ENCODE data around the gene THY1.
"Not testable (repeated sequence)": the region's sequence is repeated elsewhere in the genome, so short reads cannot be mapped to it uniquely, and the experiment has no call there.

THY1 gene

DNA sequence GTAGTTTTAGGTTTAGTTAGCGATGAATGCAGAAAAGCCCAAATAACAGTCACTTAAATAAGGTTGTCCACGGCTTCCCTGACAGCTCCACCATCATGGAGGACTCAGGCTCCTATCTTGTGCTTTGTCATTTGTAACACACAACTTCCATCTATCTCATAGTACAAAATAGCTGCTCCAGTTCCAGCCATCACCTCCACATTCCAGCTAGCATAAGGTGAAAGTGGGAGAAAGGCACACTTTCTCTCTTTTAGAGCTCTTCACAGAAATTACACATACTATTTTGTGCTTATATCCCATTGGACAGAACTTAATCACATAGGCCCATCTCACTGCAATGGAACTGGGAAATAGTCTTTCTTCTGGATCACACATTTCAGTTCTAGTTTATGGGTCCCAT lies 8.7 kb downstream of the THY1 start:
- H3K4me3 ChIP-seq (ENCODE audit: low read depth in 1 of 5, low read length in 5 of 5): no peak overlapping the region
- H3K27ac ChIP-seq (ENCODE audit: low read depth, low read length): no peak overlapping the region
- H3K4me1 ChIP-seq (ENCODE audit: control insufficient read depth in 5 of 5, insufficient read depth in 5 of 5, low read length in 5 of 5): peaks cover 0 to 17% (median 0%) of the 10 kb centered on the region in 5 donors
- peaks cover 0 to 7% (median 3%) of the 10 kb centered on the region in 5 donors for H3K9me3 ChIP-seq (ENCODE audit: control insufficient read depth in 5 of 5, low read length in 5 of 5)
- H3K27me3 ChIP-seq (ENCODE audit: control insufficient read depth in 5 of 5, insufficient read depth in 4 of 5, low read length in 5 of 5): peaks cover 0 to 17% (median 9%) of the 10 kb centered on the region in 5 donors
- no peak overlapping the region for H3K9ac ChIP-seq (ENCODE audit: low read length in 5 of 5)
- H3K36me3 ChIP-seq (ENCODE audit: control insufficient read depth in 5 of 5, insufficient read depth in 5 of 5, low read length in 5 of 5): peaks cover 0 to under 1% (median 0%) of the 10 kb centered on the region in 5 donors

DNA sequence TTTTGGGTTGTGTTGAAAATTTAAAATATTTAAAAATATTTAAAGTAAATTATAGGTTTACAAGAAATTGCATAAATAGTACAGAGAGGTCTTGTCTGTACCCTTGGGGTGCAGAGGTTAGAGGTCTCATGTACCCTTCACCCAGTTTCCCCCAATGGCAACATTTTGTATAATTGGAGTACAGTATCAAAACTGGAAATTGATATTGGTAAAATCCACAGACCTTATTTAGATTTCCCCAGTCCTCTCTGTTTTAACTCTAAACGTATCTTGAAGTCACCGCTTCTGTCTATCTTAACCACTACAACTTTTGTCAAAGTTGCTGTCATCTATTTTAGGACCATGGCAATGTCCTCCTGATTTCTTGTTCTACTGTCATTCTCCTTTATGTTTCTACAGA lies 10.9 kb downstream of the THY1 start:
- Histone ChIP-seq H3K4me3 (ENCODE audit: low read depth in 1 of 5, low read length in 5 of 5) (no peak overlapping the region), H3K9ac (ENCODE audit: low read length in 5 of 5) (no peak overlapping the region), H3K9me3 (ENCODE audit: control insufficient read depth in 5 of 5, low read length in 5 of 5) (peaks cover 0 to 7% (median 3%) of the 10 kb centered on the region in 5 donors)

DNA sequence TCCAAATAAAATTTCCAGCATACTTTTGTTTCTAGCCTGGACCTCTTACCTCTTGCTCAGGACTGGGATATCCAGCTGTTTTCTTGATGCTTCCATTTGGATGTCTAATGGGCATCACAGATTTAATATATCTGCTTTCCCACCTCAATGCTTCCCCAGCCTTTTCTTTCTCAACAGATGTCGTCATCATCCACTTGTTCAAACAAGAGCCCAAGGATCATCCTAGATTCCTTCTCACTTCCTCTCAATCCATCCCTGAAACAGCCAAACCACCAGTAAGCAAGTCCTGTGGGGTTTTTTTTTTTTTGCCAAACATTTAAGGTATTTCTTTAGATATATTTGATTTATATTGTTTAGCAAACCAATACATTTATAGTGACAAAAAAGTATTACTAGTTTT lies 12.5 kb downstream of the THY1 start:
- Histone ChIP-seq H3K27ac (ENCODE audit: low read depth, low read length) (no peak overlapping the region), H3K9ac (ENCODE audit: low read length in 5 of 5) (no peak overlapping the region), H3K27me3 (ENCODE audit: control insufficient read depth in 5 of 5, insufficient read depth in 4 of 5, low read length in 5 of 5) (no peaks in the 10 kb centered on the region), H3K9me3 (ENCODE audit: control insufficient read depth in 5 of 5, low read length in 5 of 5) (peaks cover 0 to 7% (median 3%) of the 10 kb centered on the region in 5 donors), H3K36me3 (ENCODE audit: control insufficient read depth in 5 of 5, insufficient read depth in 5 of 5, low read length in 5 of 5) (no peaks in the 10 kb centered on the region), H3K4me1 (ENCODE audit: control insufficient read depth in 5 of 5, insufficient read depth in 5 of 5, low read length in 5 of 5) (no peaks in the 10 kb centered on the region), H3K4me3 (ENCODE audit: low read depth in 1 of 5, low read length in 5 of 5) (no peak overlapping the region)

More for the DNA sequence above, 10.9 kb downstream of the THY1 start:
- no peak overlapping the region for H3K27ac ChIP-seq (ENCODE audit: low read depth, low read length)
- H3K4me1 ChIP-seq (ENCODE audit: control insufficient read depth in 5 of 5, insufficient read depth in 5 of 5, low read length in 5 of 5): peaks cover 0 to 3% (median 0%) of the 10 kb centered on the region in 5 donors
- no peaks in the 10 kb centered on the region for H3K36me3 ChIP-seq (ENCODE audit: control insufficient read depth in 5 of 5, insufficient read depth in 5 of 5, low read length in 5 of 5)
- peaks cover 0 to 3% (median 0%) of the 10 kb centered on the region in 5 donors for H3K27me3 ChIP-seq (ENCODE audit: control insufficient read depth in 5 of 5, insufficient read depth in 4 of 5, low read length in 5 of 5)

DNA sequence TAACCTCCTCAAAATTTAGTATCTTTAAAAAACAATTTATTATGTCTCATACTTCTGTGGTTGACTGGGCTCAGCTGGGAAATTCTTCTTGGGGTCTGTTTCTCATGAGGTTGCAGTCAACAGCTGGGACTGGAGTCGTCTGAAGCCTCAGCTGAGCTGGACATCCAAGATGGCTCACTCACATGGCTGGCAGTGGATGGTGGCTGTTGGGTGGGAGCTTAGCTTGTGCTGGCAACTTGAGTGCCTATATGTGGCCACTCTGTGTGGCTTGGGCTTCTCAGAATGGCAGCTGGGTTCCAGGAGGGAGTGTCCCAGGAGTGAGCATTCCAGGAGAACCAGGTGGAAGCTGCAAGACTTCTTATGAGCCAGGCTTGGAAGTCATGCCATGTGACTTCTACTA lies 13.2 kb downstream of the THY1 start:
- H3K27ac ChIP-seq (ENCODE audit: low read depth, low read length): no peak overlapping the region
- H3K4me1 ChIP-seq (ENCODE audit: control insufficient read depth in 5 of 5, insufficient read depth in 5 of 5, low read length in 5 of 5): no peaks in the 10 kb centered on the region

DNA sequence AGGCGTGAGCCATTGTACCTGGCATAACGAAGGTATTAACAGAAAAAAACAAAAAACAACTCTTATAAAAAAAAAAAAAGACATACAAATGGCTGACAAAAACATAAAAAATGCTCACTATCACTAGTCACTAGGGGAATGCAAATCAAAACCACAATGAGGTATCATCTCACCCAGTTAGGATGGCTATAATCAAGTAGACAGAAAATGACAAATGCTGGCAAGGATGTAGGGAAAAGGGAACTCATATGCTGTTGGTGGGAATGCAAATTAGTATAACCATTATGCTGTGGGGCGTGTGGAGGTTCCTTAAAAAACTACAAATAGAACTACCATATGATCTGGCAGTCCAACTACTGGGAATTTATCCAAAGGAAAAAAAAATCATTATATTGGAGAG lies 17.0 kb downstream of the THY1 start:
- H3K4me1 ChIP-seq (ENCODE audit: control insufficient read depth in 5 of 5, insufficient read depth in 5 of 5, low read length in 5 of 5): no peaks in the 10 kb centered on the region
- H3K27ac ChIP-seq (ENCODE audit: low read depth, low read length): no peak overlapping the region
- no peaks in the 10 kb centered on the region for H3K36me3 ChIP-seq (ENCODE audit: control insufficient read depth in 5 of 5, insufficient read depth in 5 of 5, low read length in 5 of 5)
- no peak overlapping the region for H3K4me3 ChIP-seq (ENCODE audit: low read depth in 1 of 5, low read length in 5 of 5)
- H3K9ac ChIP-seq (ENCODE audit: low read length in 5 of 5): no peak overlapping the region
- H3K9me3 ChIP-seq (ENCODE audit: control insufficient read depth in 5 of 5, low read length in 5 of 5): peaks cover 0 to 8% (median 3%) of the 10 kb centered on the region in 5 donors
- H3K27me3 ChIP-seq (ENCODE audit: control insufficient read depth in 5 of 5, insufficient read depth in 4 of 5, low read length in 5 of 5): no peaks in the 10 kb centered on the region

More for the DNA sequence above, 13.2 kb downstream of the THY1 start:
- H3K4me3 ChIP-seq (ENCODE audit: low read depth in 1 of 5, low read length in 5 of 5): no peak overlapping the region
- H3K36me3 ChIP-seq (ENCODE audit: control insufficient read depth in 5 of 5, insufficient read depth in 5 of 5, low read length in 5 of 5): no peaks in the 10 kb centered on the region
- H3K9me3 ChIP-seq (ENCODE audit: control insufficient read depth in 5 of 5, low read length in 5 of 5): peaks cover 0 to 7% (median 3%) of the 10 kb centered on the region in 5 donors
- H3K27me3 ChIP-seq (ENCODE audit: control insufficient read depth in 5 of 5, insufficient read depth in 4 of 5, low read length in 5 of 5): no peaks in the 10 kb centered on the region
- H3K9ac ChIP-seq (ENCODE audit: low read length in 5 of 5): no peak overlapping the region

DNA sequence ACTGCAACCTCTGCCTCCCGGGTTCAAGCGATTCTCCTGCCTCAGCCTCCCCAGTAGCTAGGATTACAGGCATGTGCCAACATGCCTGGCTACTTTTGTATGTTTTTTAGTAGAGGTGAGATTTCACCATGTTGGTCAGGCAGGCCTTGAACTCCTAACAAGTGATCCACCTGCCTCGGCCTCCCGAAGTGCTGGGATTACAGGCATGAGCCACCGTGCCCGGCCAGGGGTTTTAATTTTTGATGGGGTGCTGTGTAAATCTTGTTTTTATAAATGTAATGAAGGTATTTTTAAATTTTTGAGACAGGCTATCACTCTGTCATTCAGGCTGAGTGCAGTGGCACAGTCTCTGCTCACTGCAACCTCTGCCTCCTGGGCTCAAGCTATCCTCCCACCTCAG lies 17.5 kb downstream of the THY1 start:
- not testable (repeated sequence) for H3K27me3 ChIP-seq (ENCODE audit: control insufficient read depth in 5 of 5, insufficient read depth in 4 of 5, low read length in 5 of 5); H3K9ac ChIP-seq (ENCODE audit: low read length in 5 of 5); H3K4me3 ChIP-seq (ENCODE audit: low read depth in 1 of 5, low read length in 5 of 5); H3K27ac ChIP-seq (ENCODE audit: low read depth, low read length); H3K36me3 ChIP-seq (ENCODE audit: control insufficient read depth in 5 of 5, insufficient read depth in 5 of 5, low read length in 5 of 5); H3K4me1 ChIP-seq (ENCODE audit: control insufficient read depth in 5 of 5, insufficient read depth in 5 of 5, low read length in 5 of 5)
- peaks cover 0 to 13% (median 9%) of the 10 kb centered on the region in 5 donors for H3K9me3 ChIP-seq (ENCODE audit: control insufficient read depth in 5 of 5, low read length in 5 of 5)

DNA sequence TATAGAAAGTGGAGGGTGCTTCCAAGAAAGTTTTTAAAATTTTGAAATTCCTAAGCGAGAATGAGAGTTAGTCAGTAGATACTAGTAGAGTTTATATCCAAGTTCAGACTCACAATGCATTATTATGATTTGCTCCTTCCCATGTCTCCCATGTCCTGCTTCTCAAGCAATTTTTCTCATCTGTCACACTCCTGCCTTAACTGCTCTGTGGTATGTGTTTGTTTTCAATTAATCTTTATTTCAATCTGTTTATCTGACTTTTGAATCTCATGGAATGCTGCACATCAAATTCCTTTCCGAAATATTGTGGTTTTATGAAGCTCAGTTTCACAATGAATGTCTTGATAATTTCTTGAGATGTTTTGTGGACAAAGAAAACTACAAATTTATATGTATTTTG lies 18.1 kb downstream of the THY1 start:
- peaks cover 0 to 17% (median 9%) of the 10 kb centered on the region in 5 donors for H3K9me3 ChIP-seq (ENCODE audit: control insufficient read depth in 5 of 5, low read length in 5 of 5)
- H3K27ac ChIP-seq (ENCODE audit: low read depth, low read length): no peak overlapping the region
- H3K4me3 ChIP-seq (ENCODE audit: low read depth in 1 of 5, low read length in 5 of 5): no peak overlapping the region

DNA sequence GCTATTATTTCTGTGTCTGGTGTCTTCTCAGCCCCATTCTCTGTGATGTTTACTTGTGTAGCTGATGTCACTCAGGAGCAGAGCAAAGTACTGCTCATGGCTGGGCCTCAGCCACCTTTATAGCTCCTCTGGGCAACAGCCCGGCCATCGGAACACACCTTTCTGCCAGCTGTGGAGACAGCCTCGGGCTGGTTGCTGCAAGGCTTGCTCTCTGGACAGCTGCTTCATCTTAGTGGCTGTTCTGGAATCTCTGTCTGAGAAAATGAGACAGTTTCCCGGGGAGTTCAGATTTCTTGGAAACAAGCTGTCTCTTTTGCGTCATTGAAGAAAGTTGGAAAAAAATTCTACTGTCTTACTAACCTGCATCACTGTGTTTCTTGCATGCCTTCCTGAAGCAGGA lies 20.0 kb downstream of the THY1 start:
- Histone ChIP-seq H3K9me3 (ENCODE audit: control insufficient read depth in 5 of 5, low read length in 5 of 5) (peaks cover 3 to 27% (median 12%) of the 10 kb centered on the region in 5 donors), H3K27ac (ENCODE audit: low read depth, low read length) (no peak overlapping the region), H3K4me1 (ENCODE audit: control insufficient read depth in 5 of 5, insufficient read depth in 5 of 5, low read length in 5 of 5) (no peaks in the 10 kb centered on the region), H3K4me3 (ENCODE audit: low read depth in 1 of 5, low read length in 5 of 5) (no peak overlapping the region), H3K9ac (ENCODE audit: low read length in 5 of 5) (no peak overlapping the region), H3K27me3 (ENCODE audit: control insufficient read depth in 5 of 5, insufficient read depth in 4 of 5, low read length in 5 of 5) (no peaks in the 10 kb centered on the region), H3K36me3 (ENCODE audit: control insufficient read depth in 5 of 5, insufficient read depth in 5 of 5, low read length in 5 of 5) (no peaks in the 10 kb centered on the region)

More for the DNA sequence above, 18.1 kb downstream of the THY1 start:
- Histone ChIP-seq H3K4me1 (ENCODE audit: control insufficient read depth in 5 of 5, insufficient read depth in 5 of 5, low read length in 5 of 5) (no peaks in the 10 kb centered on the region), H3K9ac (ENCODE audit: low read length in 5 of 5) (no peak overlapping the region), H3K27me3 (ENCODE audit: control insufficient read depth in 5 of 5, insufficient read depth in 4 of 5, low read length in 5 of 5) (no peaks in the 10 kb centered on the region), H3K36me3 (ENCODE audit: control insufficient read depth in 5 of 5, insufficient read depth in 5 of 5, low read length in 5 of 5) (no peaks in the 10 kb centered on the region)

DNA sequence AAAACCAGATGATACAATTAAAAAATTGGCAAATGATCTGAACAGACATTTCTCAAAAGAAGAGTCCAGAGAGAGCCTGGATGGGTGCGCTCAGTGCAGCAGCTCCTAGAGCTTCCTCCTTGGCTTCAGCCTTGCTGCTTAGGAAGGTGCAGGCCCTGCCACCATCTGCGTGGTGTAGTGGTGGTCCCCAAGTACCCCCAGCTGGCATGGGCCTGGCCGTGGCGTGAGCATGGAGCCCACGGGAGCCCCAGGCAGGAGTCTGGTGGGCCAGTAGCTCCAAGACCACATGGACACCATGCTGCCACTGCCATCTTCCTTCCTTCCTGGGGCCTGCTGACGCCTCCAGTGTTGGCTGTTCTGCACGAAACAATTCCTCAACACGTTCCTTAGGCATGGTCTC lies 20.5 kb downstream of the THY1 start:
- no peak overlapping the region for H3K4me3 ChIP-seq (ENCODE audit: low read depth in 1 of 5, low read length in 5 of 5)
- no peaks in the 10 kb centered on the region for H3K4me1 ChIP-seq (ENCODE audit: control insufficient read depth in 5 of 5, insufficient read depth in 5 of 5, low read length in 5 of 5)
- H3K9me3 ChIP-seq (ENCODE audit: control insufficient read depth in 5 of 5, low read length in 5 of 5): peaks cover 3 to 27% (median 12%) of the 10 kb centered on the region in 5 donors
- H3K36me3 ChIP-seq (ENCODE audit: control insufficient read depth in 5 of 5, insufficient read depth in 5 of 5, low read length in 5 of 5): no peaks in the 10 kb centered on the region
- no peaks in the 10 kb centered on the region for H3K27me3 ChIP-seq (ENCODE audit: control insufficient read depth in 5 of 5, insufficient read depth in 4 of 5, low read length in 5 of 5)
- H3K27ac ChIP-seq (ENCODE audit: low read depth, low read length): no peak overlapping the region
- H3K9ac ChIP-seq (ENCODE audit: low read length in 5 of 5): no peak overlapping the region

DNA sequence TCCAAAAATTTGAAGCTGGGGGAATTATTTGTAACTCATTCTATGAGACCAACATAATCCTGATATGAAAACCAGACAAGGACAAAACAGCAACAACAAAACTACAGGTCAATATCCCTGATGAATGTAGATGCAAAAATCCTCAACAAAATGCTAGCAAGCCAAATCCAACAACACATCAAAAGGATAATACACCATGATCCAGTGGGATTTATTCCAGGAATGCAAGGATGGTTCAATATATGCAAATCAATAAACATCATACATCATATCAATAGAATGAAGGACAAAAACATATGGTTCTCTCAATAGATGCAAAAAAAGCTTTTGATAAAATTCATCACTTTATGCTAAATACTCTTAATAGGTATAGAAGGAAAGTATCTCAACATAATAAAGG lies 22.1 kb downstream of the THY1 start:
- no peaks in the 10 kb centered on the region for H3K4me1 ChIP-seq (ENCODE audit: control insufficient read depth in 5 of 5, insufficient read depth in 5 of 5, low read length in 5 of 5)
- H3K36me3 ChIP-seq (ENCODE audit: control insufficient read depth in 5 of 5, insufficient read depth in 5 of 5, low read length in 5 of 5): no peaks in the 10 kb centered on the region
- no peaks in the 10 kb centered on the region for H3K27me3 ChIP-seq (ENCODE audit: control insufficient read depth in 5 of 5, insufficient read depth in 4 of 5, low read length in 5 of 5)
- no peak overlapping the region for H3K9ac ChIP-seq (ENCODE audit: low read length in 5 of 5)
- H3K4me3 ChIP-seq (ENCODE audit: low read depth in 1 of 5, low read length in 5 of 5): no peak overlapping the region
- H3K9me3 ChIP-seq (ENCODE audit: control insufficient read depth in 5 of 5, low read length in 5 of 5): peaks cover 3 to 27% (median 12%) of the 10 kb centered on the region in 5 donors
- no peak overlapping the region for H3K27ac ChIP-seq (ENCODE audit: low read depth, low read length)

DNA sequence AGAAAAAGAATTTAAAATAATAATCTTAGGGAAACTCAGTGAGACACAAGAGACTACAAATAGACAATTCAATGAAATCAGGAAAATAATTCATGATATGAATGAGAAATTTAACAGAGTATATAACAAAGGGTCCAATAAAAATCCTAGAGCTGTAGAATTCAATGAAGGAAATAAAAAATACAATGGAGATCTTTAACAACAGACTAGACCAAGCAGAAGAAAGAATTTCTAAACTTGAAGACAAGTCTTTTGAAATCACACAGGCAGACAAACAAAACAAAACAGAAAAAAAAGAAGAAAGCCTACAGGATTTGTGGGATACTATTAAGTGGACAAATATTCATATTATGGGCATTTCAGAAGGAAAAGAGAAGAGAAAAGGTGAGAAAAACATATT lies 25.2 kb downstream of the THY1 start:
- Histone ChIP-seq H3K4me1 (ENCODE audit: control insufficient read depth in 5 of 5, insufficient read depth in 5 of 5, low read length in 5 of 5) (no peaks in the 10 kb centered on the region), H3K27ac (ENCODE audit: low read depth, low read length) (no peak overlapping the region), H3K27me3 (ENCODE audit: control insufficient read depth in 5 of 5, insufficient read depth in 4 of 5, low read length in 5 of 5) (no peaks in the 10 kb centered on the region), H3K4me3 (ENCODE audit: low read depth in 1 of 5, low read length in 5 of 5) (no peak overlapping the region), H3K36me3 (ENCODE audit: control insufficient read depth in 5 of 5, insufficient read depth in 5 of 5, low read length in 5 of 5) (no peaks in the 10 kb centered on the region), H3K9me3 (ENCODE audit: control insufficient read depth in 5 of 5, low read length in 5 of 5) (peaks cover 3 to 27% (median 12%) of the 10 kb centered on the region in 5 donors), H3K9ac (ENCODE audit: low read length in 5 of 5) (no peak overlapping the region)
